ENCODE results near the gene ARHGEF16.

The ARHGEF16 gene

DNA sequence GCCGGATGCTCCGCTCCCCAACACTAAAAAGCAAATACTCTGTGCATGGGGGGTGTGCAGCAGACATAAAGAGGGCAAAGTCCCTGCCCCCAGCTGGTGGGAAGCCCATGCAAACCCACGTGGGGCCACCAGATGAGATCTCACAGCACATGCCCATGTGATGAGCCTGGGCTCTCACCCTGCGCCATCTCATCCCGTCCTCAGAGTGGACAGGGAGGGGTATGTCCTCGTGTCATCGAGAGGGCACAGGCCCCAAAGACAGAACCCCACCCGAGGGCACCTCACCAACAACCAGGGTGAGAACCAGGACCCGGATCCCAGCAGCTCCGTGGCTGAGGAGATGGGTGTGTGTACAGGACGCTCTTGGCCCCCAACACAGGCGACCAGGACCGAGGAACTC, 25.1 kb upstream of the ARHGEF16 start:
- H3K4me3 ChIP-seq (ENCODE audit: low read length), result no peak overlapping the region
- no peak for DNase-seq (ENCODE audit: low read depth)

DNA sequence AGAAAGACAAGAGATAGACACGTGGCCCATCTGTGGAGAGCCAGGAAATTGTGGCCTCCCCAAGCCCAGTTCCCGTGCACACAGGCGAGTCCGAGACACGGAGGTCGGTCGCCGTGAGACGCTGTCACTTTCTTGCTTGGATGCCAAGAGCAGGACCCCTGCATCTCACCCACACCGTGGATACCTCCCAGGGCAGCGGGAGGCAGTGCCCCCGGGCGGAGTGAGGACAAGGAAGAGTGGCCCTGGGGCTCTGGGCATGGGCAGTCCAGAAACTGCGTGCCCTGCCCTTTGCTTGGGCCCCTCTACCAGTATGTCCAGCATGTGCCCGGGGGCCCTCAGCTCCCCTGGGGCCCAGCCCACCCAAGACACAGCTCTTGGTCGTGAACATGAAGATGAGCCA, 24.7 kb upstream of the ARHGEF16 start:
- DNase-seq (ENCODE audit: low read depth), result no peak
- TF ChIP-seq, protein P1, sequence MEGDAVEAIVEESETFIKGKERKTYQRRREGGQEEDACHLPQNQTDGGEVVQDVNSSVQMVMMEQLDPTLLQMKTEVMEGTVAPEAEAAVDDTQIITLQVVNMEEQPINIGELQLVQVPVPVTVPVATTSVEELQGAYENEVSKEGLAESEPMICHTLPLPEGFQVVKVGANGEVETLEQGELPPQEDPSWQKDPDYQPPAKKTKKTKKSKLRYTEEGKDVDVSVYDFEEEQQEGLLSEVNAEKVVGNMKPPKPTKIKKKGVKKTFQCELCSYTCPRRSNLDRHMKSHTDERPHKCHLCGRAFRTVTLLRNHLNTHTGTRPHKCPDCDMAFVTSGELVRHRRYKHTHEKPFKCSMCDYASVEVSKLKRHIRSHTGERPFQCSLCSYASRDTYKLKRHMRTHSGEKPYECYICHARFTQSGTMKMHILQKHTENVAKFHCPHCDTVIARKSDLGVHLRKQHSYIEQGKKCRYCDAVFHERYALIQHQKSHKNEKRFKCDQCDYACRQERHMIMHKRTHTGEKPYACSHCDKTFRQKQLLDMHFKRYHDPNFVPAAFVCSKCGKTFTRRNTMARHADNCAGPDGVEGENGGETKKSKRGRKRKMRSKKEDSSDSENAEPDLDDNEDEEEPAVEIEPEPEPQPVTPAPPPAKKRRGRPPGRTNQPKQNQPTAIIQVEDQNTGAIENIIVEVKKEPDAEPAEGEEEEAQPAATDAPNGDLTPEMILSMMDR (IDR thresholded peaks at IDR 0.05; ENCODE audit: insufficient read depth, low read depth, low read length, missing control alignments), result no peak
- H3K4me3 ChIP-seq (ENCODE audit: low read length), result no peak overlapping the region

More for the DNA sequence above, 25.1 kb upstream of the ARHGEF16 start:
- TF ChIP-seq, protein P1 (IDR thresholded peaks at IDR 0.05; ENCODE audit: insufficient read depth, low read depth, low read length, missing control alignments), result no peak

DNA sequence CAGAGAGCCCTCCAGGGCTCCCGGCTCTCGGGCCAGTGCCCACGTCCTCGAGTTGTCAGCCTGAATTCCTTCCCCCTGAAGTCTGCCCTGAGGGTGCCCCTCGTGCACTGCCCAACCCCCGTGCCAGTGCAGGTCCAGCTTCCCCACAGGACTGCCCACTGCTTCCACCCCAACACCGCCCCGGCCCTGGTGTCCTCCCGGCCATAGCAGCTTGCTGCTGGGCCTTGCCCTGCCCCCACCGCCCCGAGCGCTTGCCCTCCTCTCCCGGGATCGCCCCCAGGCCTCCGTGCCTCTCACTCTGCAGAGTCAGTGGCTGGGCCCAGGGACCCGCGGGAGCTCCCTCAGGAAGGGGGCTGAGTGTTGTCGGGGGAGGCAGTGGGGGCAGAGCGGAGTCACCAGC, 24.1 kb upstream of the ARHGEF16 start:
- no peak for DNase-seq (ENCODE audit: low read depth)
- H3K4me3 ChIP-seq (ENCODE audit: low read length), result no peak overlapping the region
- TF ChIP-seq, protein P1 (IDR thresholded peaks at IDR 0.05; ENCODE audit: insufficient read depth, low read depth, low read length, missing control alignments), result no peak

DNA sequence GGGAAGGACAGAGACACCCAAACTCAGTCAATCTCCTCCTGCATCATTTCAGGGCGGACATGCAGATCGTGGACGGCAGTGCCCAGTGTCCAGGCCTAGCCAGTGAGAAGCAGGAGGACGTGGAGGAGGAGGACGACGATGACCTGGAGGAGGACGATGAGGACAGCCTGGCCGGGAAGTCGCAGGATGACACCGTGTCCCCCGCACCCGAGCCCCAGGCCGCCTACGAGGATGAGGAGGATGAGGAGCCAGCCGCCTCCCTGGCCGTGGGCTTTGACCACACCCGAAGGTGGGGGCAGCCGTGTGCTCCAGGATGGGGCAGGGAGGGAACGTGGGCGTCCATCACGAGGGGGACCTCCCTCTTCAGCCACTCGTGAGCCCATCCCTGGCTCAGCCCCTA, 23.6 kb upstream of the ARHGEF16 start:
- no peak overlapping the region for H3K4me3 ChIP-seq (ENCODE audit: low read length)
- TF ChIP-seq, protein P1 (IDR thresholded peaks at IDR 0.05; ENCODE audit: insufficient read depth, low read depth, low read length, missing control alignments), result no peak
- no peak for DNase-seq (ENCODE audit: low read depth)

DNA sequence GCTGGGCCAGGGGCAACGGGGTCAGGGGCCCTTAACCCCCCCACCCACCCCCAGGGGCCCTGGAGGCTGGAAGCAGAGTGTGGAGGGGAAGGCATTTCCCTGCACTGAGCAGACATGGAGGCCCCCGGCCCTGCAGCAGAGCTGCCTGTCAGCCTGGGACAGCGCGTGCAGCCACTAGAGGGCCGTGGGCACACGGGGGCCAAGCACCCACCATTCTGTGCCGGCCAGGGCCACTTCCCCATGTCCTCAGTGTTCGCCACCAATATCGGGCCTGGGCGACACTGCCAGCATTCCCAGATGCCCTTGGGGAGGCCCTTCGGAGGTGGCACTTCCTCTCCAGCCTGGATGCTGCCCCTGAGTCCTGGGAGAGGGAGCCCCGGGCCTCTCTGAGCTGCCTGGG, 23.2 kb upstream of the ARHGEF16 start:
- TF ChIP-seq, protein P1 (IDR thresholded peaks at IDR 0.05; ENCODE audit: insufficient read depth, low read depth, low read length, missing control alignments), result no peak
- no peak for DNase-seq (ENCODE audit: low read depth)
- H3K4me3 ChIP-seq (ENCODE audit: low read length), result no peak overlapping the region

DNA sequence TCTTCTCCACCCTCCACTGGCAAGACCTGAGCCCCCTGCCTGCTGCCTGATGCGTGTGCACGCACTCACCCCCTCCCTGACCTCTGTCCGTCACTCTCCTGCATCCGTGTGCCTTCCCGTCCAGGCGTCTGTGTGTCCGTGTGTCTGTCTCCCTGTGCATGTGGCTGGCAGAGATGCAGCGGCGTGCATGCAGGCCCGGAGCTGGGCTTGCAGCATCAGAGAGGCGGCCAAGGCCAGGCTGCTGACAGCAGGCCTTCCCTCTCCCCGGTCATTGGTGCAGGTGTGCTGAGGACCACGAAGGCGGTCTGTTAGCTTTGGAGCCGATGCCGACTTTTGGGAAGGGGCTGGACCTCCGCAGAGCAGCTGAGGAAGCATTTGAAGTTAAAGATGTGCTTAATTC, 22.8 kb upstream of the ARHGEF16 start:
- no peak overlapping the region for H3K4me3 ChIP-seq (ENCODE audit: low read length)
- TF ChIP-seq, protein P1 (IDR thresholded peaks at IDR 0.05; ENCODE audit: insufficient read depth, low read depth, low read length, missing control alignments), result no peak
- no peak for DNase-seq (ENCODE audit: low read depth)

DNA sequence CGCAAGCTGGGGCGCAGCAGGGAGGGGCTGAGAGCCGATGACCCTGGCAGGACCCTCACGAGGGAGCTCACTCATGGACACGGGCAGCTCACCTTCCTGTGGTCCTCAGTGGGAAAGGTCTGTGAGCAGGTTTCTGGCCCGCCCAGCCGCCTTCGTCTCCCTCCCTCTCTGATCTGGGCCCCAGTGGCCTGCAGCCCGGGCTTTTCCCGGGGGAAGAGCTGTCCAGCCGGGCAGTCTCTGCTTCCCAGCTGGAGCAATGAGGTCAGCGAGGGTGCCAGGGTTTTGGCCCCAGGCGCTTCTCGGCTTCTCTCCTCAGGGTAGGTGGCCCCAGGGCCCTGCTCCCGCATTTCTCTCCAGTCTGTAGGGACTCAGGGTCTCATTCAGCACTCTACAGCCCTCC, 22.2 kb upstream of the ARHGEF16 start:
- no peak for DNase-seq (ENCODE audit: low read depth)
- no peak overlapping the region for H3K4me3 ChIP-seq (ENCODE audit: low read length)
- TF ChIP-seq, protein P1 (IDR thresholded peaks at IDR 0.05; ENCODE audit: insufficient read depth, low read depth, low read length, missing control alignments), result no peak
